ENCODE measurements around the gene XPR1. TPM values are rescaled to one million over a fixed set of nuclear protein-coding genes. Genes with fewer than 3 reads are reported as not detected.

The XPR1 gene
- total and polyA plus RNA-seq, 3 donors from 2014 or later, result 34.8 to 76.2 (median 71.8) TPM

DNA sequence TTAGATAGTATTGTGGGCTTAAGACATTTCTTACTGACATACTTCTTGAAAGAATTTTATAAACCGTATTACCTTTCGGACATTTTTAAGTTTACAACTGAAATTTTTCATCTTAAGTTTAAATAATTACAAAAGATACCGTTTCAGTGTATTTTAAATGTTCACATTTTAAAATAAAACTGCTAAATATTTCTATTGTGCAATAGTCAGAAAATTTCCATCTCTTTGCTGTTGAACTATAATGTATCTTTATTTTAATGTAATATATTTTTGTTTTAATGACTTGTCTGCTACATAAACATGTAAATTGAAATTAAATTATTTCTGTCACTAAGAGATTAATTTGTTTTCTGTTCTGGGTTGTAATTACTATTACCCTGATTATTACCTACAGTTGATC lies 206.7 kb downstream of the XPR1 start:
- Histone ChIP-seq H3K27ac (no peak overlapping the region), H3K9me3 (no peaks in the 10 kb centered on the region), H3K4me1 (peaks cover 18% of the 10 kb centered on the region), H3K36me3 (ENCODE audit: low read depth, missing control alignments) (no peaks in the 10 kb centered on the region), H3K27me3 (no peaks in the 10 kb centered on the region), H3K4me3 (no peak overlapping the region)
- WGBS, 2 donors, result 96% methylated on average over 3 of the region's 3 CpGs
- DNase-seq, result no peak
- no peak for TF ChIP-seq POLR2A (IDR thresholded peaks at IDR 0.05)
- TF ChIP-seq, protein P1, sequence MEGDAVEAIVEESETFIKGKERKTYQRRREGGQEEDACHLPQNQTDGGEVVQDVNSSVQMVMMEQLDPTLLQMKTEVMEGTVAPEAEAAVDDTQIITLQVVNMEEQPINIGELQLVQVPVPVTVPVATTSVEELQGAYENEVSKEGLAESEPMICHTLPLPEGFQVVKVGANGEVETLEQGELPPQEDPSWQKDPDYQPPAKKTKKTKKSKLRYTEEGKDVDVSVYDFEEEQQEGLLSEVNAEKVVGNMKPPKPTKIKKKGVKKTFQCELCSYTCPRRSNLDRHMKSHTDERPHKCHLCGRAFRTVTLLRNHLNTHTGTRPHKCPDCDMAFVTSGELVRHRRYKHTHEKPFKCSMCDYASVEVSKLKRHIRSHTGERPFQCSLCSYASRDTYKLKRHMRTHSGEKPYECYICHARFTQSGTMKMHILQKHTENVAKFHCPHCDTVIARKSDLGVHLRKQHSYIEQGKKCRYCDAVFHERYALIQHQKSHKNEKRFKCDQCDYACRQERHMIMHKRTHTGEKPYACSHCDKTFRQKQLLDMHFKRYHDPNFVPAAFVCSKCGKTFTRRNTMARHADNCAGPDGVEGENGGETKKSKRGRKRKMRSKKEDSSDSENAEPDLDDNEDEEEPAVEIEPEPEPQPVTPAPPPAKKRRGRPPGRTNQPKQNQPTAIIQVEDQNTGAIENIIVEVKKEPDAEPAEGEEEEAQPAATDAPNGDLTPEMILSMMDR (IDR thresholded peaks at IDR 0.05), result no peak
- intact Hi-C loops (cut with DNase I; ENCODE audit: low total_unique reads), result no loop called here

DNA sequence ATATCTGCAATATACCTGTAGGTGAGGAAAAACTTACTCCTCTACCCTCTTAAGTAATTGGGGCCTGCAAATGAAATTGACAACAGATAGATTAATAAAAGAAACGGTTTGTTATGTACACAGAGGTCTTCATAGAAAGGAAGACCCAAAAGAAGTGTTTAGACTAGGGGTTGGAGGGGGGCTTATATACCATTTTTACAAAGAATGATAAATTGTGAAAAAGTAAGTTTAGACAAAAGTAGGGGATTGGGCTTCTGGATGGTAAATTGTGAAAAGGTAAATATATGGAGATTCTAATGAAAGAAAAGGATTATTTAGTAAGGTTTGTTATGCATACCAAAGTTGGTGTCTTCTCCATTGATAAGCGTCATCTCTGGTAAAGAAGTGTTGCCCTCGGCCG lies 207.7 kb downstream of the XPR1 start:
- Histone ChIP-seq H3K27me3 (no peaks in the 10 kb centered on the region), H3K4me3 (no peak overlapping the region), H3K36me3 (ENCODE audit: low read depth, missing control alignments) (no peaks in the 10 kb centered on the region), H3K27ac (no peak overlapping the region), H3K9me3 (no peaks in the 10 kb centered on the region), H3K4me1 (peaks cover 18% of the 10 kb centered on the region)
- TF ChIP-seq, protein P1 (IDR thresholded peaks at IDR 0.05), result no peak
- TF ChIP-seq POLR2A (IDR thresholded peaks at IDR 0.05), result no peak
- intact Hi-C loops (cut with DNase I; ENCODE audit: low total_unique reads), result no loop called here
- no peak for DNase-seq
- 88 to 97% methylated on average over 4 of the region's 4 CpGs for WGBS, 2 donors

DNA sequence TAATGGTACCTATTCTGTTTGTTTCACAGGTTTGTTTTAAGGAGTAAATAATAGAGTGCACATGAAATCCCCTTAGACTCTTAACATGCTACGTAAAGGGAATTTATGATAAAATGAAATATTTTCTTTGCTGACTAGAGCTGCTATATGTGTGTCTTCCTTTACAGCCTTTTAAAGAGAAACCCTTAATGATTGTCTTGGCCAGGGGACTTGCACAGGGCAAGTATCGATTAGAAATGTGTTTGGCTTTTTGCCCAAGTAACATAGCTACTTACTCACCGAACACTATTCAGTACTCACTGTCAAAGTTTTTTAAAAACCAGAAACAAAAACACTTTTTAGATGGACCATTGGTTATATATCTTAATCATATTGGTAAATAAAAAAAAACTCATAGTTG lies 209.6 kb downstream of the XPR1 start:
- TF ChIP-seq, protein P1 (IDR thresholded peaks at IDR 0.05), result no peak
- TF ChIP-seq POLR2A (IDR thresholded peaks at IDR 0.05), result no peak
- Histone ChIP-seq H3K4me1 (peaks cover 18% of the 10 kb centered on the region), H3K27me3 (no peaks in the 10 kb centered on the region), H3K36me3 (ENCODE audit: low read depth, missing control alignments) (no peaks in the 10 kb centered on the region), H3K9me3 (no peaks in the 10 kb centered on the region), H3K27ac (no peak overlapping the region), H3K4me3 (no peak overlapping the region)
- WGBS, 2 donors, result 62 to 70% methylated on average over 3 of the region's 3 CpGs
- intact Hi-C loops (cut with DNase I; ENCODE audit: low total_unique reads), result no loop called here
- no peak for DNase-seq

DNA sequence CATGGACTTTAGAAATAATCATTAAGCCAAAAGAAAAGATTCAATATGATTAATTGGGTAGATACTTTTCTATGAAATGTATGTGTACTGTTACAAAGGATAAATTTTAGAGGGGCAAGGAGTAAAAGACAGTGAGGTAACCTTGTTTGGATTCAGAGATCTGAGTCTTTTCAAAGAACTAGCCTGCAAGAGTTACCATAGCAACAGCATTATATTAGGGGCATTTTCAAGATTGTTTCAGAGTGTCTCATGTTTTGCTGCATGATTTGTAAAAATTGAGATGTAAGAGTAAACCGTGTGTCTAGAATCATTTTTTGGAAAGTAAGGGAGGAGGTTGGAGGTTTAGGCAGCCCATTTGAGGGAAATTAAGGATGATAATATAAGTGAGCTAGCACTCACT lies 210.2 kb downstream of the XPR1 start:
- TF ChIP-seq POLR2A (IDR thresholded peaks at IDR 0.05), result no peak
- TF ChIP-seq, protein P1 (IDR thresholded peaks at IDR 0.05), result no peak
- H3K36me3 ChIP-seq (ENCODE audit: low read depth, missing control alignments), result no peaks in the 10 kb centered on the region
- H3K27me3 ChIP-seq, result no peaks in the 10 kb centered on the region
- H3K9me3 ChIP-seq, result no peaks in the 10 kb centered on the region
- peak overlapping the region; percentile 40 to 69 for H3K27ac ChIP-seq
- H3K4me1 ChIP-seq, result peaks cover 18% of the 10 kb centered on the region
- intact Hi-C loops (cut with DNase I; ENCODE audit: low total_unique reads), result no loop called here
- no peak for DNase-seq
- no peak overlapping the region for H3K4me3 ChIP-seq
- WGBS, 2 donors, result 28 to 35% methylated on average over 1 of the region's 1 CpG

DNA sequence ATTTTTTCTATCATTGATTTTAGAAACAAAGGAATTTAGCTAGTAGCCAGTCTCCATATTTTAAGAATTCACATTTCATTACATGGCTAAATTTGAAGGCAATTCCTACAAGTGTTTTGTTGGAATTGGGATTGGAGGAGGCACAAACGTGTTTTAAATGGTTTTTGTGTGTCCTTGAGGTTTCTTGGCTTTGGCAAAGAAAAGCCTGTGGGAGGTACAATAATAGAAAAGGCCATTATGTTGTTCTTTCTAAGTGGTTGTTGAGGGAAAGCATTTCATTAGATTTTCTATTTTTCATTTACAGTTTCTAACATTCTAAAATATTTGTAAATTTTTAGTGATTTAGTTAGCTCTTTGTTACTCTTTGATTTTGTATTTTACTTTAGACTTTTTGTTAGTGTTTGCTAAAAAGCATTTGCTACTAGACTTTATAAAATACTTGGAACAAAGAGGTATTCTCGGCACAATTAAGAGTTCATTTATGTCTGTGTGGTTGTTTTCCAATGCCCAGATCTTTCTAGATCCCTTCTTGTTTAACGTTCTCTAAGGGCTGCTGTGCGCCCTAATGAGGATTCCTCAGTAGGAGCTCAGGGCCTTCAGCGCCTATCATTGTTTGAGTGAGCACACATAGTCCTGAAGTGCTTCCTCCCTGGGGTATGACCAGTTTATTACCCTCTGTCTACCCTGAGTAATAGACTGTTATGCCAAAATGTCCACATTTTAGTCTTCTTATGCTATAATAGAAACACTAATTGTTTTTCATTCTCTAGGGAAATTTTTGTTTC lies 210.9 kb downstream of the XPR1 start:
- peak; percentile 53 for DNase-seq
- intact Hi-C loops (cut with DNase I; ENCODE audit: low total_unique reads), result no loop called here
- 23 to 31% methylated on average over 5 of the region's 5 CpGs for WGBS, 2 donors
- TF ChIP-seq, protein P1 (IDR thresholded peaks at IDR 0.05), result no peak
- no peak for TF ChIP-seq POLR2A (IDR thresholded peaks at IDR 0.05)
- no peak overlapping the region for H3K4me3 ChIP-seq
- H3K27me3 ChIP-seq, result no peaks in the 10 kb centered on the region
- no peaks in the 10 kb centered on the region for H3K9me3 ChIP-seq
- peaks cover 18% of the 10 kb centered on the region for H3K4me1 ChIP-seq
- H3K27ac ChIP-seq, result peak overlapping the region; percentile 69 to 71
- no peaks in the 10 kb centered on the region for H3K36me3 ChIP-seq (ENCODE audit: low read depth, missing control alignments)
